HTR-8/SVneo (cell line): Measurements from ENCODE around the gene VASH1.

Source experiments
- DNase-seq: peaks from one replicate; pipeline ENCODE4 v3.0.0; 2011; ENCODE audit warnings: low spot score, mixed read lengths; ENCODE audit not compliant: insufficient read length
- FAIRE-seq: peaks from 2 replicates; lab custom pipeline; 2011; peaks lifted over from hg19 to GRCh38; lab: Jason Lieb, UNC

VASH1 gene

DNA sequence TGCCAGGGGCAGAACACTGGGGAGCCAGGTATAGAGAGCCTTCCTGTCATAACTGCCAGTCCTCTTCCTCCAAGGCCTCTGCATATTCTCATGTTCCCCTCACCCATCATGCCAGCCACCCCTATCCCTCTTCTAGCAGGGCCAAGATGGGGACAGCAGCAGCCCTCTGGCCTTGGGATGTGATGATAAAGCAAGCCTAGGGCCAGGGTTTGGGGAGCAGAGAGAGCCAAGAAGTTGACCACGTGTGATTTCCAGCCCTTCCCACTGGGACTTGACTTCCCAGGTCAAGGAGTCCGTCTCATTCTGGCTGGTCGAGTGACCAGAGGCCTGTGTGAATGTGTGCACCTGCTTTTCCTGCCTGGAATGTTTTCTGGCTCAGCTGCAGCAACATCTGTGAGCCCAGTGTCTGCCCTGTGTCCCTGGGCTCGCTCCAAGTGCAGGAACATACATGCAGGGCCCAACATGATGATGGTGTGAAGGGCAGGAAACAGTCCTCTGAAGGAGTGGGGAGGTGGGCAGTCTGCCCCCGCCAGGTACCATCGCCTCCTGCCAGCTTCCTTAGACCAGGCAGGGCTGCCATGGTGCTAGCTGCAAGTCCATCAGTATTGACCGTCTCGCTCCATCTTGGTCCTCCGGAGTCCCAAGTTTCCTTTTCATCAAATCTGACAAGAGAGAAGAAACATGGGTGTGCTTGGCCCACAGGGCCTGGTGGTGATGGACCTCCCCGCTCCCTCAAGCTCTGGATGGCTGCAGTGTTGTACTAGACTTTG lies 21.0 kb downstream of the VASH1 start:
- FAIRE-seq (peak; percentile 72), DNase-seq (no peak)

- no peak for DNase-seq
- FAIRE-seq: peak; percentile 57
Measured at GRCh38 chr14:76782885-76783566, 21.8 kb downstream of the VASH1 start.

DNA sequence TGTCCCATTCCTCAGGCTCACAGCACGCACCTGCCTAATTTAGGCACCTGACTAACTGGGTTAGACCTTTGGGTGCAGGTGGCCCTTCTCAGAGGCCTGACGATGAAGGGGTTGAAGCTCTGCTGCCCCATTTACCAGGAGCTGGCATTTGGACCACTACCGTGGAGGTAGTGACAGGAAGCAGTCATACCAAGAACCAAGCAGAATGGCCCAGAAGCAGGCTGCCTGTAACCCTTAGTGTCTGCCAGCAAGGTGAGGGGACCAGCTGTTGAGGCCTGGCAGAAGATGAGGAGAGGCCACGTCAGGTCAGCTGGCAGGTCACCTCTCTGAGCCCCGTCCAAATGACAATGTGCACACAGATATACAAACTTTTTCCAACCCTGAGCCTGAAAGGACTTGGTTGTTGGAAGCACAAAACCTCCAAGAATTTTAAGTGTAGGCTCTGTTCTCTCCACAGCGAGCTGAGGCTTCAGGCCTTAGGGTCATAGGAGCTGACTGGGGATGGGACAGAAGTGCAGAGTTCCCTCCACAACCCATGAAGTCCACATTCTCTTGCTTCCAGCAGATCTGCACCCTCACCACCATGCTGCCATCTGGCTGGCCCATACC lies 23.1 kb downstream of the VASH1 start:
- DNase-seq (no peak), FAIRE-seq (peak; percentile 97)

GRCh38 chr14:76784881-76785280 lies 23.6 kb downstream of the VASH1 start:
- DNase-seq (peak; percentile 97), FAIRE-seq (no peak)

GRCh38 chr14:76786601-76787000 lies 25.3 kb downstream of the VASH1 start:
- FAIRE-seq (peak; percentile 13), DNase-seq (no peak)

DNA sequence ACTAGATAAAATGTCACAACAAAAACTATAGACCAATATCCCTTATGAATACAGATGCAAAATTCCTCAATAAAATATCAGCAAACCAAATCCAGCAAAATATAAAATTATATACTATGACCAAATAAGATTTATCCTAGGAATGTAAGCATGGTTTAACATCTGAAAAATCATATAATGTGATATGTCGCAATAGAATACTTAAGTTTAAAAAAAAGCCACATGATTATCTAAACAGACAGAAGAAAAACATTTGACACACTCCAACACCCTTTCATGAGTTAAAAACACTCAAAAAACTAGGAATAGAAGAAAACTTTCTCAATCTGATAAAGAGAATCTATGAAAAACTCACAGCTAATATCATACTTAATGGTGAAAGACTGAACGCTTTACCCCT lies 31.2 kb downstream of the VASH1 start:
- DNase-seq (no peak), FAIRE-seq (no peak)

GRCh38 chr14:76793324-76793723 lies 32.1 kb downstream of the VASH1 start:
- no peak for DNase-seq
- no peak for FAIRE-seq

DNA sequence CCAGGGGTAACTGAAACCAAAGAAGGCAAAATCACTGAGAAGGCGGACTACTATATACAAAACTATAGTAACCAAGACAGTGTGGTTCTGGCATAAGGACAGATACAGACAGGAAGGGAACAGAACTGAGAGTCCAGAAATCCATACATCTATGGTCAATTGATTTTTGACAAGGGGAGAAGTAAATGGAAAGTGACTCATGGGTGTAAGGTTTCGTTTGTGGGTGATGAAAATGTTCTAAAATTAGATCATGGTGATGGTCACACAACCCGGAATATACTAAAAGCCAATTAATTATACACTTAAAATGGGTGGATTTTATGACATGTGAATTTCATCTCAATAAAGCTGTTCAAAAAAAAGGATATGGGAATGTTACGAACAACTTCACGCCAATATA lies 32.7 kb downstream of the VASH1 start:
- DNase-seq (no peak), FAIRE-seq (peak; percentile 40)

- no peak for DNase-seq
- FAIRE-seq: peak; percentile 63
Measured at GRCh38 chr14:76806446-76806845, 45.2 kb downstream of the VASH1 start.

DNA sequence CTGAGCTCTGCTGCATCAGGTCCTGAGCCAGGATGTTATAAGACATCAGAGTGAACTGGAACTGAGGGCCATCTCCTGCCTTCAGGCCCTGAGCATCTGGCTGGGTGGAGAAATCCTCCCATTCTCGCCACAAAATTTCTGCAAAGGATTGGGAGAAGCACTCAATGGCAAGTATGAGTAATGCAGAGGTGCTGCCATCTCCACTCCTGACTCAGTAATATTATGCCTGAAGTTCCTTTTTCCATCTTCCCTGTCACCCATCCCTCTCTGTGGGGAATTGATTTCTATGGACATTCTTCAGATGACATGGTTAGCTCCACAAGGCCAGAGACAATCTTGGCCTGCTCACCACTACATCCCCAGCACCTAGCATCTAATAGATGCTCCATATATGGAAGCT lies 46.7 kb downstream of the VASH1 start:
- no peak for FAIRE-seq

DNA sequence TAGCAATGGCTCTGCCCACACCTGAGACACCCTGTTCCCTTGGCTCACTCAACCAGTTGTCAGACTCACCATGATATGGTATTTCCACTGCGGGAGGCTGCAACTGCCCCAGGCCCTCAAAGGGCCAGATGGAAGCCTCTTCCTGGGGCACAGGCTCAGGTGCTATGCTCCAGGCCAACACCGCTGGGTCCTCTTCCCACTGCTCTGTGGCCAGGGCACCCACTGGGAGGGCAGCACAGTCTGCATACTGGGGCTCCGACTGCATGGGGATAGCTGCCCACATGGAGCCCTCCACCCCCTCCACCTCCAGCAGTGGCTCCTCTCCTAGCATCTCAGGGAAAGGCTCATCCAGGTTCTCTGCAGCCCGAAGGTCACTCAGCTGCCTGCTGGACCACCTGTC lies 47.7 kb downstream of the VASH1 start:
- DNase-seq: no peak
- FAIRE-seq: no peak

More for the DNA sequence above, 46.7 kb downstream of the VASH1 start:
- no peak for DNase-seq

GRCh38 chr14:76810525-76810924 lies 49.3 kb downstream of the VASH1 start:
- DNase-seq: no peak
- FAIRE-seq: no peak

GRCh38 chr14:76810953-76811400 lies 49.7 kb downstream of the VASH1 start:
- FAIRE-seq: peak; percentile 95

GRCh38 chr14:76811561-76811960 lies 50.3 kb downstream of the VASH1 start:
- DNase-seq: no peak
- FAIRE-seq: no peak

More at GRCh38 chr14:76810953-76811400, 49.7 kb downstream of the VASH1 start:
- DNase-seq: peak; percentile 40

DNA sequence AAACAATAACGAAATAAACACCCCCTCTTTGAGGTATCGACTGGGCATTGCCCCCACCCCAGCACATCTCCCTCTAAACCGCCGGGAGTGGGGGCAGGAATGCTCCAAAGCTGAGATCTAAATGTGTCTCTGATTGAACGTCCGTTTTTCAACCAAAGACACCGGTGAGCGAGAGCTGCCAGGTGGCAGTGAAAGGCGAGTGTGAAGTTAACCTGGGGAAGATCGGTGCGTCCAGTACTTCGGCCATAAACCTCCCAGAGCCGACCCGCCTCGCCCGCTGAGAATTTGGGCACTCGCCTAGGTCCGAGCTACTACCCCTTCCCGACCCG lies 50.8 kb downstream of the VASH1 start:
- no peak for DNase-seq
- FAIRE-seq: no peak

DNA sequence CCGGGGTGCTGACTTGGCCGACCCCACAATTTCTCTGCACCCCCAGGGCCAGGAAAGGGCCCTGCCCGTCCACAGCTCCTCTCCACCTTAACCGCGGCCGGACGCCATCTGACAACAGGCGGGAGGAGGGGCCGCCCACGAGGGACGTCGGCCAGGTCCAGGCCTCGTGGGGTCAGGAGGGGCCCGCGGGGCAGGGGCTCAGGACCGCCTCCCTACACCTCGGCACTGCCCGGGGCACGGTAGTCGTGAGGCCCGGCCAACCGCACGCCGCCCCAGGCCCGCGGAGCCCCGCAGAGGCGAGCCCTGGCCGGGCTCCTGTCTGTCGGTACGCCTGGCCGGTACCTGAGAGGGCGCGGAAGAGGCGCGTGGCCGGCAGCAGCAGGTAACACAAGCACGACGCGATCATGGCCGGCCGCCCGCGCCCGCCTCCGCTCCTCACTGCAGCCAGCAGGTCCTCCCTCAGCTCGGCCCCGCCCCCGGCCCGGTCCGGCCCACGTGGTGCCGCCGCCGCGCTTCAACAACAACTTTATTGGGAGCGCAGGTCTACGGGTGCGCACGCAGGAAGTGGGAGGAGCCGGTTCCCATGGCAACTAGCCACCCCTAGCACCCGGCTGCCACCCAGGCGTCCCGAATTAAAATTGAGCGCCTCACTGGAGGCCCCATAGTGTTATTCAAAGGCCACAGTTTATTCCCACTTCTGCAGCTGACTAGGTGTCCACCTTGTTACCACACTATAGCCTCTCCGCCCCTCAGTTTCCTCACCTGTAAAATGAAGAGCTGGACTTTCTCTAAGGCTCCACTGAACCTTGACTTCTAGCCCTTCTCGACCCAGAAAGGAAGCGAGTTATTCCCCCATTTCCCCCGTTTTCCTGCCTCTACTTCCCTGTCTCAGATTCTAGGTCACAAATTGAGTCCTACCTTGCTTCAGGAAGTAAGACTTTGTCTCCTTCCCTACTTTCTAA lies 51.4 kb downstream of the VASH1 start, which contains the start of gene ANGEL1:
Gene ANGEL1 (minus strand): TSS at position 461 of the 962 bp plus-strand sequence. CDS start 55 bp downstream, at position 406.
- FAIRE-seq: peak; percentile 99

DNA sequence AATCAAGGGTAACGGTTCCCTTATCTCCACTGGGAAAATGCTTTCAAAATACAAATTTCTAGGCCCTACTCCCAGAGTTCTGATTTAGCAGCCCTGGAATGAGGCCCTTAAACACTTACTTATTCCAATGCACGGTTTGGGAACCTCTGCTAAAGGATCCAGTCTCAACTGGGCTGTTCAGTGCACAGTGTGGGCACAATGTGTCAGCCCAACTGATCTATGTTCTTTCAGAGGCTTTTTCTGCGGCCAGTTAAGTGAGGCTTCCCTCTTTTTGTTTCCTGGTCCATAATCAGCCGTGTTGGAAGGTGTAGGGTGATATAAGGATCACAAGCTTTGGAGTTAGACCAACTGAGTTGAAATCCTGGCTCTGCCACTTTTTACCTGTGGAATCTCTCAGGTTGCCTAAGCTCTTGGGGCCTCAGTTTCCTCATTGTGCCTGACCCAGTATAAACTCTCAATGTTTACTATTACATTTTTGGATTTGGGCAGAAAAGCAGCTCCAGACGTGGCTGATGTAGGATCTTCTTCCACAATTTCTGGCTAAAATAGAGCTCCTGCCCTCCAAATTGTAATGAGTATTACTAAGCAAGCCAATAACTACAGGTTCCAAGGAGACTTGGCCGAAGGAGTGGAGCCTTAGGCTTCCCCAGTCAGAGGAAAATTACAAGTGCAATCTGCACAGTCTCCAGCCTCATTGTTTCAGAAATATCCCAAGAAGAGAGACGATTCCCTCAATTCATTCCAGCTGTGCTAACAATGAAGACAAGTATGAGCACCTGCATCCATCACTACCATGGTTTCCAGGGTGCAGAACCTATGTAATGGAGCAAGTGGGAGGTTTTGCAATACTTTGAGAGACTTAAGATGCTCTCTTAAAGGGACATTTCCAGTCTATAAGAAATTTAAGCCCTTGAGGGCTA lies 53.7 kb downstream of the VASH1 start:
- DNase-seq (no peak), FAIRE-seq (peak; percentile 48)

More for the DNA sequence above, 51.4 kb downstream of the VASH1 start, which contains the start of gene ANGEL1:
- peak; percentile 96 for DNase-seq

DNA sequence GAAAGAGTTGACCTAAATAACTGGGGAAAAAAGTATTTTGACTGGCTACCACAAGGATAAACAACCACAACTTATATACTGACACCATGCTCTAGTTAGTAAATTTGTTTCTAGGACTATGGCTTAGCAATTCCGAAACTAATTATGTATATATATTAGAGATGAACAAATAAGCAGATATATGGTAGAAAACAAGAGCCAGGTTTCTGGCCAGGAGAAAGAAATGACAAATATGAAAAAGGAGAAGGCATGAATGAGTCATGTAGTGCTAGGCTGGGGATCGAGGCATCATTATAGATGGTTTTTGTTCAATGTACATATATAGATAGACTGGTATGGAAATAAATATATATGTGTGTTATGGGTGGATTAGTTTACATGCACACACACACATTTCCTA lies 59.4 kb downstream of the VASH1 start:
- FAIRE-seq: no peak
- no peak for DNase-seq

DNA sequence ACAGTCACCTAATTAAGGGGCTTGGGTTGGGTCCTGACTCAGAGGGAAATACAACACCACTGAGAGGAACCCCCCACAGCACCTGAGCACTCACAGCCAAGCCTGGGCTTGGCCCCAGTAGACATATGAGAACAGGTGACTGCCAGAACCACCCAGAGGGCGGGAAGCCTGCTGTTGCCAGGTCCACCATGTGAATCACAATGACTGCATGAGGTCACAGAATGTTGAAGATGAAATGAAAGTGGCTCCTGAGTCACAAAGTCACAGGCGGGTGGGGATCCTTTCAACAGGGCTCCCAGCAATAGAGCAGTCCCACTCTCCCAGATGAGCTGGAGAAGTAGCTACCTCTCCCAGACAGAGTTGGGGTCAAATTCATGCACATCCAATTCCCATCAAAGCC lies 64.9 kb downstream of the VASH1 start, which contains the start of gene LRRC74A:
Gene LRRC74A (plus strand): TSS at position 287 of the 400 bp plus-strand sequence. CDS start 290 bp downstream, outside the sequence.
- FAIRE-seq (no peak), DNase-seq (no peak)
